ENCODE measurements around the gene RASSF5. TPM values are rescaled to one million over a fixed set of nuclear protein-coding genes. Genes with fewer than 3 reads are reported as not detected.

Gene RASSF5
- total and polyA plus RNA-seq, 9 of the 15 experiments (the other 6 are each of a cell fraction or from before 2014, with no cell fraction given): 6.1 to 41.0 (median 25.2) TPM

GRCh38 chr1:206466840-206467649 is 40.3 kb upstream of the RASSF5 start (continued):
- TF ChIP-seq CUX1 (CRISPR knock-in tag; IDR thresholded peaks at IDR 0.05) (no peak), ARID1B (IDR thresholded peaks at IDR 0.05) (peak; percentile 39; the same call in 1 of the 2 replicates)

DNA sequence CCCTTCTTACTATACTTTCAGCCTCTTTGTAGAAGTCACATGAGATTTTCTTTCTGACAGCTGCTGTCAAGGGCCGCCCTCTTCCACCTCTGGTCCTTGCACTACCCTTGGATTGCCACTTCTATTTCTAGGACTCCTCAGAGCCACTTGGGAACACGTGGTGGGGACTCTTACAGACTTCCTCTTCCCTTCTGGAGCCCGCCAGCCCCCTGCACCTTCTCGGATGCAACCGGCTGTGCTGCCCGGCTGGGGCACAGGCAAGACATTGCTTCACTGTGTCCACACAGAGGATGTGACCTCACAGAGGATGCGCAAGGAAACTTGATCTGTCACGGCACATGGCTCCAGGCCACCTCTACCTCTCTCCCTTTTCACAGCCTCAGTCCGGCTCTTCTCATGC is 39.4 kb upstream of the RASSF5 start:
- no peak for FAIRE-seq
- Histone ChIP-seq H4K20me1 (replicated peaks; ENCODE audit: control insufficient read depth, insufficient read depth, low read length) (no peaks in the 10 kb centered on the region), H3K9me1 (ENCODE audit: control insufficient read depth, insufficient read depth, low read length) (no peaks in the 10 kb centered on the region), H3K9me3 (replicated peaks; ENCODE audit: control insufficient read depth, insufficient read depth, low read depth, low read length) (no peaks in the 10 kb centered on the region), H3K27me3 (ENCODE audit: control insufficient read depth in 2 of 2, insufficient read depth in 2 of 2, low read length in 2 of 2) (peaks cover 0 to 5% of the 10 kb centered on the region in 2 experiments; a peak in 2 of 5 replicates), H2AFZ (ENCODE audit: low read depth, low read length) (peak overlapping the region; percentile 19; the same call in 1 of the 2 replicates), H3K4me3 (no peak overlapping the region), H3K36me3 (ENCODE audit: control insufficient read depth, insufficient read depth, low read length) (no peaks in the 10 kb centered on the region), H3K27ac (ENCODE audit: extremely low read depth, low read depth, low read length) (no peak overlapping the region), H3K4me1 (replicated peaks in 1 of 2; ENCODE audit: control insufficient read depth in 2 of 2, insufficient read depth in 2 of 2, low read length in 2 of 2) (peaks cover 28 to 36% of the 10 kb centered on the region in 2 experiments), H3K9ac (ENCODE audit: insufficient read depth in 1 of 2, low read depth in 2 of 2, low read length in 2 of 2) (no peak overlapping the region), H3K4me2 (ENCODE audit: insufficient read depth, low read length) (no peak overlapping the region), H3K79me2 (ENCODE audit: control insufficient read depth, insufficient read depth, low read length) (no peaks in the 10 kb centered on the region)
- no TSS peak for BruUV-seq (replicated peaks)
- WGBS (ENCODE audit: insufficient coverage, low coverage, missing lambda C conversion rate): 27% methylated on average over 9 of the region's 9 CpGs
- in situ Hi-C loops (cut with MboI): no loop called here
- intact Hi-C loops (cut with micrococcal nuclease): no loop called here
- peak; percentile 19 for ATAC-seq
- POLR2A ChIA-PET: no interaction called here
- DNase-seq (ENCODE audit: extremely low read depth in 1 of 4, low spot score in 3 of 4): no peak
- CTCF ChIA-PET (ENCODE audit: low intra/inter-chr PET ratio): no interaction called here

Data from K562 (cell line).